ENCODE results near the gene CCDC92B.

DNA sequence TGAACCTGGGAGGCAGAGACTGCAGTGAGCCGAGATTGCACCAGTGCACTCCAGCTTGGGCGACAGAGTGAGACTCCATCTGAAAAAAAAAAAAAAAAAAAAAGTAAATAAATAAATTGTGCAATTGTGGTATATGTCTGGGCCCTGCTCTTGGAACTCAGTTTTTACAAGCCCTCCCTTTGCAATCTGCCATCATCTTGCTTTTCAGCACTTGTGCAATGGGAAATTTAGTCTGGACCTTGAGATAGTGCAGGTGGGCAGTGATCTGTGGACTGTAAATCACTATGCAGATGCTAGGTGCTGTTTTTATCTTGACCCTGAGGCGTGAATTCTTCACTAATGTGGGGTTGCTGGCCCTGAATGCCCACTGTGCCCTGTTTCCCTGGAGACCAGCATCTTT lies 40.2 kb upstream of the CCDC92B start:
- TF ChIP-seq TAF1 (IDR thresholded peaks at IDR 0.05; ENCODE audit: low read depth) (no peak), EP300 (conservative IDR thresholded peaks at IDR 0.05; ENCODE audit: poor library complexity, severe bottlenecking) (no peak), RAD21 (conservative IDR thresholded peaks at IDR 0.05) (no peak), EZH2 (IDR thresholded peaks at IDR 0.05; ENCODE audit: borderline replicate concordance, insufficient read depth, low read length, poor library complexity, severe bottlenecking) (no peak), POLR2AphosphoS5 (IDR thresholded peaks at IDR 0.05) (no peak)
- TF ChIP-seq, protein P1, sequence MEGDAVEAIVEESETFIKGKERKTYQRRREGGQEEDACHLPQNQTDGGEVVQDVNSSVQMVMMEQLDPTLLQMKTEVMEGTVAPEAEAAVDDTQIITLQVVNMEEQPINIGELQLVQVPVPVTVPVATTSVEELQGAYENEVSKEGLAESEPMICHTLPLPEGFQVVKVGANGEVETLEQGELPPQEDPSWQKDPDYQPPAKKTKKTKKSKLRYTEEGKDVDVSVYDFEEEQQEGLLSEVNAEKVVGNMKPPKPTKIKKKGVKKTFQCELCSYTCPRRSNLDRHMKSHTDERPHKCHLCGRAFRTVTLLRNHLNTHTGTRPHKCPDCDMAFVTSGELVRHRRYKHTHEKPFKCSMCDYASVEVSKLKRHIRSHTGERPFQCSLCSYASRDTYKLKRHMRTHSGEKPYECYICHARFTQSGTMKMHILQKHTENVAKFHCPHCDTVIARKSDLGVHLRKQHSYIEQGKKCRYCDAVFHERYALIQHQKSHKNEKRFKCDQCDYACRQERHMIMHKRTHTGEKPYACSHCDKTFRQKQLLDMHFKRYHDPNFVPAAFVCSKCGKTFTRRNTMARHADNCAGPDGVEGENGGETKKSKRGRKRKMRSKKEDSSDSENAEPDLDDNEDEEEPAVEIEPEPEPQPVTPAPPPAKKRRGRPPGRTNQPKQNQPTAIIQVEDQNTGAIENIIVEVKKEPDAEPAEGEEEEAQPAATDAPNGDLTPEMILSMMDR (IDR thresholded peaks at IDR 0.05; ENCODE audit: poor library complexity, severe bottlenecking), result no peak
- TF ChIP-seq, protein P2, sequence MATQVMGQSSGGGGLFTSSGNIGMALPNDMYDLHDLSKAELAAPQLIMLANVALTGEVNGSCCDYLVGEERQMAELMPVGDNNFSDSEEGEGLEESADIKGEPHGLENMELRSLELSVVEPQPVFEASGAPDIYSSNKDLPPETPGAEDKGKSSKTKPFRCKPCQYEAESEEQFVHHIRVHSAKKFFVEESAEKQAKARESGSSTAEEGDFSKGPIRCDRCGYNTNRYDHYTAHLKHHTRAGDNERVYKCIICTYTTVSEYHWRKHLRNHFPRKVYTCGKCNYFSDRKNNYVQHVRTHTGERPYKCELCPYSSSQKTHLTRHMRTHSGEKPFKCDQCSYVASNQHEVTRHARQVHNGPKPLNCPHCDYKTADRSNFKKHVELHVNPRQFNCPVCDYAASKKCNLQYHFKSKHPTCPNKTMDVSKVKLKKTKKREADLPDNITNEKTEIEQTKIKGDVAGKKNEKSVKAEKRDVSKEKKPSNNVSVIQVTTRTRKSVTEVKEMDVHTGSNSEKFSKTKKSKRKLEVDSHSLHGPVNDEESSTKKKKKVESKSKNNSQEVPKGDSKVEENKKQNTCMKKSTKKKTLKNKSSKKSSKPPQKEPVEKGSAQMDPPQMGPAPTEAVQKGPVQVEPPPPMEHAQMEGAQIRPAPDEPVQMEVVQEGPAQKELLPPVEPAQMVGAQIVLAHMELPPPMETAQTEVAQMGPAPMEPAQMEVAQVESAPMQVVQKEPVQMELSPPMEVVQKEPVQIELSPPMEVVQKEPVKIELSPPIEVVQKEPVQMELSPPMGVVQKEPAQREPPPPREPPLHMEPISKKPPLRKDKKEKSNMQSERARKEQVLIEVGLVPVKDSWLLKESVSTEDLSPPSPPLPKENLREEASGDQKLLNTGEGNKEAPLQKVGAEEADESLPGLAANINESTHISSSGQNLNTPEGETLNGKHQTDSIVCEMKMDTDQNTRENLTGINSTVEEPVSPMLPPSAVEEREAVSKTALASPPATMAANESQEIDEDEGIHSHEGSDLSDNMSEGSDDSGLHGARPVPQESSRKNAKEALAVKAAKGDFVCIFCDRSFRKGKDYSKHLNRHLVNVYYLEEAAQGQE (IDR thresholded peaks at IDR 0.05; ENCODE audit: borderline replicate concordance), result no peak
